ENCODE data around the gene ABHD5. TPM values are rescaled to one million over a fixed set of nuclear protein-coding genes. Genes with fewer than 3 reads are reported as not detected.

The ABHD5 gene
- total RNA-seq, 1 experiment from 2014 or later, result 10.5 TPM

DNA sequence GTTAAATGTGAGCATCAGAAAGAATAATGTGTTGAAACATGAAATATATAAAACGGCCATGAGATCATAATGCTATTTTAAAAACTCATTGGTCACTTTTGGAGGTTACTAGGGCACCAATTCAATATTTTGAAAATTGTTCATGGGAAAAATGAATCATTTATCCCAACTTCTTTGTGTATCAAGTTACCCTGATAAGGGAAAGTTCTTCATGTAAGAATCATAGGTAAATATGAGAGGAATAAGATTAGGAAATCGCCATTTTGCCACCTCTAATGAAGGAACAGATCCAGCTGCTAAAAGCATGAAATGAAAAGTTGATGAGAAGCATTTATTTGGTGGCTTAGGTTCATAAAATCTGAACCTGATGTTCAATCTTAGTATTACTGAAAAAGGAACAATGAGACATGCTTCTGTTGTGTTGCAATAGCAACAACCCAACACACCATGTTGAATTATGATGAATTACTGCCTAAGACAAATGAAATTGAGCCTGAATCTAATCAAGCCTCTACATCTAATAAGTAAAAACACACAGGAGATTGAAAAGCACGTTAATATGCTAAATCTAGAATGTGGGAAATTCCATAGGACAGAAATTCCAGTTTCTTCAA is 32.5 kb downstream of the ABHD5 start:
- H3K27me3 ChIP-seq (ENCODE audit: control insufficient read depth, insufficient read depth, low read length), result no peaks in the 10 kb centered on the region
- in situ Hi-C loops (cut with HindIII; ENCODE audit: low pct_unique_long_range_greater_than_20kb, low sequenced_read_pairs), result no loop called here
- DNase-seq (ENCODE audit: low read depth, low spot score) (no peak), ATAC-seq (no peak)
- no peaks in the 10 kb centered on the region for H3K9me3 ChIP-seq (ENCODE audit: control insufficient read depth, insufficient read depth, low read depth, low read length)
- POLR2A ChIA-PET, result no interaction called here
- no peaks in the 10 kb centered on the region for H3K4me1 ChIP-seq (ENCODE audit: control insufficient read depth, insufficient read depth, low read length)
- no peak for TF ChIP-seq POLR2AphosphoS5 (IDR thresholded peaks at IDR 0.05; ENCODE audit: low read depth, low read length)
- no peak for TF ChIP-seq TCF7L2 (IDR thresholded peaks at IDR 0.05; ENCODE audit: low read depth, low read length)
- BruUV-seq (replicated peaks), result no TSS peak
- intact Hi-C loops (cut with micrococcal nuclease; ENCODE audit: unreplicated experiment), result no loop called here
- H3K36me3 ChIP-seq (ENCODE audit: control insufficient read depth, insufficient read depth, low read length), result no peaks in the 10 kb centered on the region
- CTCF ChIA-PET, result no interaction called here
- H3K27ac ChIP-seq (ENCODE audit: low read length), result no peak overlapping the region
- no peak overlapping the region for H3K4me3 ChIP-seq (ENCODE audit: low read depth in 2 of 2, low read length in 2 of 2)

DNA sequence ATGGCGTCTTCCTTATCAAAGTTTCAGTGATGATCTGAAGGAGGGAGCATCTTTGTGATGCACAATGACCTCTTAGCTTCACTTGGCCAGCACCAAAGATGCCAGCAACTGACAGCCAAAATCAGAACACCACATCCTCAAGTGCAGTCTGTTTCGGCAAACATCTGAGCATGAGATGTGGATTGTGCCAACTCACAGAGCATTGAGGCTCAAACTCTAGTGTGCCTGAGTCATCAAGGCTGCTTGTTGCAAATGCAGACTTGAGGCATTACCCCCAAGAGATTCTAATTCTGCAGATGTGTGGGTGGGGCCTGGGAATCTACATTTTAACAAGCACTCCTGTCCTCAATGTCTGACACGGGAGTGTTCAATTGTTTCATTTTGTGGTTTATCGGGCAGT is 35.8 kb downstream of the ABHD5 start:
- ATAC-seq (no peak), DNase-seq (ENCODE audit: low read depth, low spot score) (no peak)
- CTCF ChIA-PET, result no interaction called here
- TF ChIP-seq SIN3A (IDR thresholded peaks at IDR 0.05; ENCODE audit: borderline replicate concordance, insufficient read depth, low read depth, low read length) (no peak), POLR2AphosphoS5 (IDR thresholded peaks at IDR 0.05; ENCODE audit: low read depth, low read length) (no peak), TCF7L2 (IDR thresholded peaks at IDR 0.05; ENCODE audit: low read depth, low read length) (no peak)
- TF ChIP-seq, protein P1, sequence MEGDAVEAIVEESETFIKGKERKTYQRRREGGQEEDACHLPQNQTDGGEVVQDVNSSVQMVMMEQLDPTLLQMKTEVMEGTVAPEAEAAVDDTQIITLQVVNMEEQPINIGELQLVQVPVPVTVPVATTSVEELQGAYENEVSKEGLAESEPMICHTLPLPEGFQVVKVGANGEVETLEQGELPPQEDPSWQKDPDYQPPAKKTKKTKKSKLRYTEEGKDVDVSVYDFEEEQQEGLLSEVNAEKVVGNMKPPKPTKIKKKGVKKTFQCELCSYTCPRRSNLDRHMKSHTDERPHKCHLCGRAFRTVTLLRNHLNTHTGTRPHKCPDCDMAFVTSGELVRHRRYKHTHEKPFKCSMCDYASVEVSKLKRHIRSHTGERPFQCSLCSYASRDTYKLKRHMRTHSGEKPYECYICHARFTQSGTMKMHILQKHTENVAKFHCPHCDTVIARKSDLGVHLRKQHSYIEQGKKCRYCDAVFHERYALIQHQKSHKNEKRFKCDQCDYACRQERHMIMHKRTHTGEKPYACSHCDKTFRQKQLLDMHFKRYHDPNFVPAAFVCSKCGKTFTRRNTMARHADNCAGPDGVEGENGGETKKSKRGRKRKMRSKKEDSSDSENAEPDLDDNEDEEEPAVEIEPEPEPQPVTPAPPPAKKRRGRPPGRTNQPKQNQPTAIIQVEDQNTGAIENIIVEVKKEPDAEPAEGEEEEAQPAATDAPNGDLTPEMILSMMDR (IDR thresholded peaks at IDR 0.05), result no peak
- TF ChIP-seq, protein P2, sequence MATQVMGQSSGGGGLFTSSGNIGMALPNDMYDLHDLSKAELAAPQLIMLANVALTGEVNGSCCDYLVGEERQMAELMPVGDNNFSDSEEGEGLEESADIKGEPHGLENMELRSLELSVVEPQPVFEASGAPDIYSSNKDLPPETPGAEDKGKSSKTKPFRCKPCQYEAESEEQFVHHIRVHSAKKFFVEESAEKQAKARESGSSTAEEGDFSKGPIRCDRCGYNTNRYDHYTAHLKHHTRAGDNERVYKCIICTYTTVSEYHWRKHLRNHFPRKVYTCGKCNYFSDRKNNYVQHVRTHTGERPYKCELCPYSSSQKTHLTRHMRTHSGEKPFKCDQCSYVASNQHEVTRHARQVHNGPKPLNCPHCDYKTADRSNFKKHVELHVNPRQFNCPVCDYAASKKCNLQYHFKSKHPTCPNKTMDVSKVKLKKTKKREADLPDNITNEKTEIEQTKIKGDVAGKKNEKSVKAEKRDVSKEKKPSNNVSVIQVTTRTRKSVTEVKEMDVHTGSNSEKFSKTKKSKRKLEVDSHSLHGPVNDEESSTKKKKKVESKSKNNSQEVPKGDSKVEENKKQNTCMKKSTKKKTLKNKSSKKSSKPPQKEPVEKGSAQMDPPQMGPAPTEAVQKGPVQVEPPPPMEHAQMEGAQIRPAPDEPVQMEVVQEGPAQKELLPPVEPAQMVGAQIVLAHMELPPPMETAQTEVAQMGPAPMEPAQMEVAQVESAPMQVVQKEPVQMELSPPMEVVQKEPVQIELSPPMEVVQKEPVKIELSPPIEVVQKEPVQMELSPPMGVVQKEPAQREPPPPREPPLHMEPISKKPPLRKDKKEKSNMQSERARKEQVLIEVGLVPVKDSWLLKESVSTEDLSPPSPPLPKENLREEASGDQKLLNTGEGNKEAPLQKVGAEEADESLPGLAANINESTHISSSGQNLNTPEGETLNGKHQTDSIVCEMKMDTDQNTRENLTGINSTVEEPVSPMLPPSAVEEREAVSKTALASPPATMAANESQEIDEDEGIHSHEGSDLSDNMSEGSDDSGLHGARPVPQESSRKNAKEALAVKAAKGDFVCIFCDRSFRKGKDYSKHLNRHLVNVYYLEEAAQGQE (IDR thresholded peaks at IDR 0.05; ENCODE audit: insufficient read depth in 1 of 2, low read depth in 2 of 2, low read length in 1 of 2), result no peak
- intact Hi-C loops (cut with micrococcal nuclease; ENCODE audit: unreplicated experiment) (no loop called here), in situ Hi-C loops (cut with HindIII; ENCODE audit: low pct_unique_long_range_greater_than_20kb, low sequenced_read_pairs) (no loop called here)
- POLR2A ChIA-PET, result no interaction called here
- no peaks in the 10 kb centered on the region for H3K36me3 ChIP-seq (ENCODE audit: control insufficient read depth, insufficient read depth, low read length)
- no peak overlapping the region for H3K27ac ChIP-seq (ENCODE audit: low read length)
- no peak overlapping the region for H3K4me3 ChIP-seq (ENCODE audit: low read depth in 2 of 2, low read length in 2 of 2)
- no peaks in the 10 kb centered on the region for H3K27me3 ChIP-seq (ENCODE audit: control insufficient read depth, insufficient read depth, low read length)
- no TSS peak for BruUV-seq (replicated peaks)
- H3K9me3 ChIP-seq (ENCODE audit: control insufficient read depth, insufficient read depth, low read depth, low read length), result no peaks in the 10 kb centered on the region
- no peaks in the 10 kb centered on the region for H3K4me1 ChIP-seq (ENCODE audit: control insufficient read depth, insufficient read depth, low read length)

DNA sequence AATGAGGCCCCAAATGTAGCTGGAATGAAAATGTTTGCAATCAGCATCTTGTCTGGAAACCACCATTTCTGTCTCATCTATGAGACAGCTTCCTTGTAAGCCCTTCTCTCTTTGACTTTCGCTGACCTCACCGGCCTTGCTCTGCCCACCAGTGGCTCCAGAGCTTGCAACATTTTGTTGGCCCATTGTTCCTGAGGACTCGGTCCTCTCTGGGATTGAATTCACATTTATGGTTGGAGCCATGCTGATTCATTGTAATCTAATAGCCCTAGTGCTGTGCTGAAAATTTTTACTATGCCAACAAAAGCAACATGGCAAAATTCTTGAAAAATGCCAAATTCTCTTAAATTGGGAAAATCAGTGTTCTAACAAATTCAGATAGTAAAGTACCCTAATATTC is 37.2 kb downstream of the ABHD5 start:
- Histone ChIP-seq H3K4me1 (ENCODE audit: control insufficient read depth, insufficient read depth, low read length) (no peaks in the 10 kb centered on the region), H3K9me3 (ENCODE audit: control insufficient read depth, insufficient read depth, low read depth, low read length) (no peaks in the 10 kb centered on the region), H3K36me3 (ENCODE audit: control insufficient read depth, insufficient read depth, low read length) (no peaks in the 10 kb centered on the region), H3K27ac (ENCODE audit: low read length) (no peak overlapping the region), H3K27me3 (ENCODE audit: control insufficient read depth, insufficient read depth, low read length) (no peaks in the 10 kb centered on the region), H3K4me3 (ENCODE audit: low read depth in 2 of 2, low read length in 2 of 2) (no peak overlapping the region)
- ATAC-seq, result no peak
- intact Hi-C loops (cut with micrococcal nuclease; ENCODE audit: unreplicated experiment) (no loop called here), in situ Hi-C loops (cut with HindIII; ENCODE audit: low pct_unique_long_range_greater_than_20kb, low sequenced_read_pairs) (no loop called here)
- no TSS peak for BruUV-seq (replicated peaks)
- ChIA-PET POLR2A (no interaction called here), CTCF (no interaction called here)
- no peak for DNase-seq (ENCODE audit: low read depth, low spot score)
- no peak for TF ChIP-seq POLR2AphosphoS5 (IDR thresholded peaks at IDR 0.05; ENCODE audit: low read depth, low read length)
- TF ChIP-seq SIN3A (IDR thresholded peaks at IDR 0.05; ENCODE audit: borderline replicate concordance, insufficient read depth, low read depth, low read length), result no peak
- TF ChIP-seq, protein P1 (IDR thresholded peaks at IDR 0.05), result no peak
- no peak for TF ChIP-seq TCF7L2 (IDR thresholded peaks at IDR 0.05; ENCODE audit: low read depth, low read length)

Data from Panc1 (cell line).